Upper lobe of left lung (tissue), 4 donors: ENCODE results near the gene ADAMTS12.

Experiments used
- CTCF ChIP-seq, 6 experiments: fragments of 450-650 bp in 4 of 6; fragments of 200-600 bp in 2 of 6; sonication (generic) in 2 of 6; IDR thresholded peaks; one replicate each; pipeline ENCODE4 v1.5.1; 2016 to 2019; ENCODE audit warnings: antibody characterized with exemption in 6 of 6
- POLR2A ChIP-seq, 4 donors: fragments of 450-650 bp; IDR thresholded peaks; one replicate each; pipeline ENCODE4 v1.5.1; 2016 to 2017; ENCODE audit warnings: antibody characterized with exemption in 4 of 4, mild to moderate bottlenecking in 2 of 4

DNA sequence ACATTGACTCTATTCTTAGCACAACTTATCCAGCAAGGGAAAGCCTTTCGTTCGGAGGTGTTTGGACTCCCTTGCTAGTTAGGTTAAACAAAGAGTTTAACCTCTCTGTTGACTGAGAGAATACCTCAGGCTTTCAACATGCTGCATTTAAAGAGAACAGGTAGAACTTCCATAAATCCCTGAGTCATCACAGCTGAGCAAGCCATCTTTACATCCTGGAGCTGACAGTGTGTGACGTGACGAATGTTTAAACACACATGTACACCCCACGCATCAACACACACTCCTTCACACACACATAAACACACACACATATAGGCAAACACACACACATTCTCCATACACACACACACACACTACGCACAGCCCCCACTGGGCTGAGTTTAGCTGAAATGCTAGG, 152.8 kb downstream of the ADAMTS12 start:
- TF ChIP-seq CTCF (IDR thresholded peaks at IDR 0.05) (no peak), POLR2A (IDR thresholded peaks at IDR 0.05) (no peak)
